Effector memory CD4-positive, alpha-beta T cell (primary cell): ENCODE results near the gene CSRNP2.
A peak's percentile ranks its signal among the peaks of the same experiment; 100 is the strongest.

Experiments used
- DNase-seq, 3 donors: peaks; one replicate each; pipeline ENCODE4 v3.0.0-alpha.2; 2020
- H3K27ac ChIP-seq: 2 replicates; pipeline ENCODE4 v1.7.0; 2013; ENCODE audit warnings: mild to moderate bottlenecking, low read length, moderate library complexity; ENCODE audit not compliant: insufficient read depth, poor library complexity, severe bottlenecking
- H3K27me3 ChIP-seq: replicated peaks from 2 replicates; pipeline ENCODE4 v1.7.0; 2013; ENCODE audit warnings: mild to moderate bottlenecking, low read length; ENCODE audit not compliant: insufficient read depth, control insufficient read depth, poor library complexity, severe bottlenecking
- H3K36me3 ChIP-seq: 2 replicates; pipeline ENCODE4 v1.7.0; 2013; ENCODE audit warnings: mild to moderate bottlenecking, low read length, moderate library complexity; ENCODE audit not compliant: control insufficient read depth, insufficient read depth
- H3K4me1 ChIP-seq: 2 replicates; pipeline ENCODE4 v1.7.0; 2013; ENCODE audit warnings: low read length, mild to moderate bottlenecking; ENCODE audit not compliant: control insufficient read depth, insufficient read depth, poor library complexity, severe bottlenecking
- H3K4me3 ChIP-seq: 2 replicates; pipeline ENCODE4 v1.7.0; 2013; ENCODE audit warnings: low read length, low read depth, mild to moderate bottlenecking; ENCODE audit not compliant: insufficient read depth, poor library complexity, severe bottlenecking
- H3K9me3 ChIP-seq: 2 replicates; pipeline ENCODE4 v1.7.0; 2013; ENCODE audit warnings: mild to moderate bottlenecking, low read length, moderate library complexity; ENCODE audit not compliant: control insufficient read depth

Gene CSRNP2

DNA sequence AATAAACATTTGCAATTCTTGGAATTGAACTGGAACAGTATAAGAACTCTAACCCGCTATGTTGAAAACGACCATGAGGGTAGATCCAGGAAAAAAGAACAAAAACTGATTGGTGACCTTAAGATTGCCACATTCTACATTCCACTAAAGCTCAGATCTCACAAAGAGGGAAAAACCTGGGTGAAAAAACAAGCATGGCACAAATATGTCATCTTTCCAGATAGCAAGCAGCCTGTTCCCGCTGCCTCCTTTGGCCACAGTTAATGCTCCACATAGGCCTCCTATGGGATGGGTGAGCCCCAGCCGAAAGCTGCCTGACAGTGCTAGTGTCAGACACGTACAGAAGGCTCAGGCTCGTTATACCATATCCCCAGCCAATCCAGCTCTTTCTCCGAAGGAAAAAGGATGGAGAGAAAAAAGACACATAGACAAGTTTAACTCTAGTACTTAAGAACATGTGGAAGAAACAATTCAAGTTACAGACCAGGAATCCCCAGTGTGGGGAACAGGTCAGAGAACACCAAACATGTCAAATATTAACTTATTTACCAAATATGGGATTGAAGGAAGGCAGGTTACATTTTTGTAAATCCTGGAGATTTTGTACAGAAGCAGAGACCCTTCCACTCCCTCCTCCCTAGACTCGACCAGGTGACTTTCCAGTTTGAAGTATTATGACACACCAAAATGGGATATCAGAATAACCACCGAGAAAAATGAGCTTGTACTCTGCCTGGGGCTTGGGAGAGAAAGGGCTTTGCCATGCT, 20.6 kb downstream of the CSRNP2 start:
- Histone ChIP-seq H3K4me3 (no peak overlapping the region), H3K36me3 (peaks cover 62% of the 10 kb centered on the region), H3K9me3 (no peaks in the 10 kb centered on the region), H3K4me1 (no peaks in the 10 kb centered on the region), H3K27ac (no peak overlapping the region), H3K27me3 (no peaks in the 10 kb centered on the region)
- no peak for DNase-seq

DNA sequence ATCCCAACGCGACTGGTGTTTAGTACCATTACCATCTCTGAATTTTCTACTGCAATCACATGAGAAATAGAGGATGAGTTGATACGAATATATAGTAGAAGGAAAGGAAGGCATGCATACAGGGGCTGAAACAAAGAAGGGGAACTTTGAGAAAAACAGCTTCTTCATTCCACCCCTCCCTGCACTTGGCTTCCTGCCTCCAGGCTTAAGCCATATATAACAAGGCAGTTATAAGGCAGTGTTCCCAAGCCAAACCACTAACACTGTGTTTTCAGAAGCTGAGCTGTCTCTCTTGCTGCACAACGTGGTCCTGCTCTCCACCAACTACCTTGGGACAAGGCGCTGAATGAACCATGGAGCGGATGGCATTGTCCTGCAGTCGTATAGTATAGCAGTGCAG, 24.3 kb downstream of the CSRNP2 start:
- Histone ChIP-seq H3K27ac (no peak overlapping the region), H3K36me3 (peaks cover 59% of the 10 kb centered on the region), H3K4me1 (no peaks in the 10 kb centered on the region), H3K27me3 (no peaks in the 10 kb centered on the region), H3K4me3 (no peak overlapping the region), H3K9me3 (no peaks in the 10 kb centered on the region)
- DNase-seq, result no peak

DNA sequence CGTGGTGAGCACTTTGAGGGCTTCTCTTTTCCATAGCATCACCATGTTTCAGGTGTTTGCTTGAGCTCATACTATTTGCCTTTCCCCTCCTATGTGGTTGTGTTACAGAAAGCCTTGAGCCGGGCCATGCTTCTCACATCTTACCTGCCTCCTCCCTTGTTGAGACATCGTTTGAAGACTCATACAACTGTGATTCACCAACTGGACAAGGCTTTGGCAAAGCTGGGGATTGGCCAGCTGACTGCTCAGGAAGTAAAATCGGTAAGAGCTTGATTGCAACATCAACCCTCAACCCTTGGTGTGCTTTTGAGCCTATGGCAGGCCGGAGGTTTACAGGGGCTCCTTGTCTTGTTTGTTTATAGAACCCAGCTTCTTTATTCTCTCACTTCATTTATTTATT, 27.2 kb downstream of the CSRNP2 start:
- Histone ChIP-seq H3K4me3 (no peak overlapping the region), H3K9me3 (no peaks in the 10 kb centered on the region), H3K27me3 (no peaks in the 10 kb centered on the region), H3K36me3 (peaks cover 61% of the 10 kb centered on the region), H3K27ac (no peak overlapping the region), H3K4me1 (no peaks in the 10 kb centered on the region)
- no peak for DNase-seq

DNA sequence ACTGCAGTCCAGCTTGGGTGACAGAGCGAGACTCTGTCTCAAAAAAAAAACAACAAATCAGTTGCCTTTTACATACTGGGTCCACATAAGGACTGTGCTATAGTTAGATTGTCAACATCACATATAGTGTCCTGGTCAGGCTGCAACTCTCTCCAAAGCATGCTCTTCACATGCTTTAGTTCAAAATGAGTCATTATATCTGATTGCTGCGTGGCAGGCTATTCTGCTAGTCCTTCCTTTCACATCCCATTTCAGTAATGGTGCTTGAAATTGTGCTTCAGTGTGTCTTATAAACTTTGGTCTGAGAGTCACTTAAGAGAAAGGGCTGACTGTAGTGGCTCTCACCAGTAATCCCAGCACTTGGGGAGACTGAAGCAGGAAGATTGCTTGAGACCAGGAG, 28.3 kb downstream of the CSRNP2 start:
- H3K9me3 ChIP-seq, result no peaks in the 10 kb centered on the region
- H3K27ac ChIP-seq, result no peak overlapping the region
- no peak for DNase-seq
- peaks cover 58% of the 10 kb centered on the region for H3K36me3 ChIP-seq
- H3K27me3 ChIP-seq, result no peaks in the 10 kb centered on the region
- H3K4me1 ChIP-seq, result no peaks in the 10 kb centered on the region
- no peak overlapping the region for H3K4me3 ChIP-seq

DNA sequence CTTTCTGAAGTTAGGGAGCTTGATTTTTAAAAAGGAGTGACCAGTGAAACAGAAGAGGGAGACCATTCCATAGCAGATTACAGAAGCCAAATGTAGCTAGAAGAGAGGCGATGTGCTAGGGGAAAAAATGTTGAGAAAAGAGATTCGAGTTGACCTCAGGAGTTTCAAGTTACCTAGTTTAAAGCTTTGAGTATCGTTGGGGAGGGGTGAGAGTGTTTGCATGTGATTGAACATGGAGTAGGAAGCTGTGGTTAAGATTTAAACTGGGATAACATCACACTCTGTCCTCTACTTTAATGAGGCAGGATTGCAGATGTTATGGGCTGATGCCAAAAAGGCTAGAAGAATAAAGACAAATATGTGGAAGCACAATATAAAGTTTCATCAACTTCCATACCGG, 31.6 kb downstream of the CSRNP2 start:
- H3K4me3 ChIP-seq, result no peak overlapping the region
- no peaks in the 10 kb centered on the region for H3K27me3 ChIP-seq
- peaks cover 12% of the 10 kb centered on the region for H3K4me1 ChIP-seq
- peaks cover 32% of the 10 kb centered on the region for H3K36me3 ChIP-seq
- no peak overlapping the region for H3K27ac ChIP-seq
- H3K9me3 ChIP-seq, result no peaks in the 10 kb centered on the region
- no peak for DNase-seq

DNA sequence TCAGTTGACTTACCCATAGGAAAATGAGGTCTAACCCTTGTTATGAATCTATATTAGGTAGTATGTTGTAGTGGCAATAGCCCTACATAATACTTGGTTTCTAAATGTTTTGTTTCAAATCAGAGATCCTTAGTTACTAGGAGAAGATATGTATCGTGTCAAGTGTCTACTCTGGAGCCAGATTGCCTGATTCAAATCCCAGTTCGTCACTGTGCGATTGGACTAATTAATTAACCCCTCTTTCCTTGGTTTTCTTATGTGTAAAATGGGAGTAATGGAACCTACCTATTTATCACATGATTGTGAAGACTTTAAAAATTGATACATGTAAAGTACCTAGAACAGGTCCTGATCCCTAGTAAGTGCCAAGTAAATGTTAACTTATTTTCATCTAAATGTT, 33.9 kb downstream of the CSRNP2 start:
- peaks cover 23% of the 10 kb centered on the region for H3K36me3 ChIP-seq
- H3K27me3 ChIP-seq, result no peaks in the 10 kb centered on the region
- H3K9me3 ChIP-seq, result no peaks in the 10 kb centered on the region
- peaks cover 12% of the 10 kb centered on the region for H3K4me1 ChIP-seq
- peak overlapping the region; percentile 93 for H3K27ac ChIP-seq
- no peak for DNase-seq
- peak overlapping the region; percentile 72 for H3K4me3 ChIP-seq

DNA sequence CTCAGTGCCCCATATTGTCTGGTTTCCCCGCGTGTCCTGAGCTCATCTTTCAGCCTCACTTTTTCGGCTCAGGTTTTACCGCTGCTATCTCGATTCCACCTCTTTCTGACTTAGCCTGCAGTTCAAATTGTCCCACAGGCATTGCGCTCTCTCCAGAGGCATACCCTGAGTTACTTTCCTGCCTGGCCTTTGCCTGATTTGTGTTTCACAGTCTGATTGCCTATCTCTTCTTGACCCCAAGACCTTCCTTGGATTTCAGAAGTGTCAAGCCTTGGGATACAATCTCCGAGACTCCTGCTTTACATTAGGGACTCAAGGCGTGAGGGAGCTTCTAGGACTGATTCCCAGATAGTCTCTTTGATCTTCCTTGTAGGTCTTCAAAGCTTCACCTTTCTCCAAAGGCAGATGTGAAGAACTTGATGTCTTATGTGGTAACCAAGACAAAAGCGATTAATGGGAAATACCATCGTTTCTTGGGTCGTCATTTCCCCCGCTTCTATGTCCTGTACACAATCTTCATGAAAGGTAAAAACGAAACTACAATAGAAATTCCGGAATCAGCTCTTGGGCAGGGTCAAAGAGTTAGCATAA, 34.6 kb downstream of the CSRNP2 start:
- DNase-seq, result no peak
- H3K9me3 ChIP-seq, result no peaks in the 10 kb centered on the region
- H3K27me3 ChIP-seq, result no peaks in the 10 kb centered on the region
- peak overlapping the region; percentile 93 for H3K27ac ChIP-seq
- peaks cover 15% of the 10 kb centered on the region for H3K36me3 ChIP-seq
- peaks cover 12% of the 10 kb centered on the region for H3K4me1 ChIP-seq
- peak overlapping the region; percentile 72 for H3K4me3 ChIP-seq

DNA sequence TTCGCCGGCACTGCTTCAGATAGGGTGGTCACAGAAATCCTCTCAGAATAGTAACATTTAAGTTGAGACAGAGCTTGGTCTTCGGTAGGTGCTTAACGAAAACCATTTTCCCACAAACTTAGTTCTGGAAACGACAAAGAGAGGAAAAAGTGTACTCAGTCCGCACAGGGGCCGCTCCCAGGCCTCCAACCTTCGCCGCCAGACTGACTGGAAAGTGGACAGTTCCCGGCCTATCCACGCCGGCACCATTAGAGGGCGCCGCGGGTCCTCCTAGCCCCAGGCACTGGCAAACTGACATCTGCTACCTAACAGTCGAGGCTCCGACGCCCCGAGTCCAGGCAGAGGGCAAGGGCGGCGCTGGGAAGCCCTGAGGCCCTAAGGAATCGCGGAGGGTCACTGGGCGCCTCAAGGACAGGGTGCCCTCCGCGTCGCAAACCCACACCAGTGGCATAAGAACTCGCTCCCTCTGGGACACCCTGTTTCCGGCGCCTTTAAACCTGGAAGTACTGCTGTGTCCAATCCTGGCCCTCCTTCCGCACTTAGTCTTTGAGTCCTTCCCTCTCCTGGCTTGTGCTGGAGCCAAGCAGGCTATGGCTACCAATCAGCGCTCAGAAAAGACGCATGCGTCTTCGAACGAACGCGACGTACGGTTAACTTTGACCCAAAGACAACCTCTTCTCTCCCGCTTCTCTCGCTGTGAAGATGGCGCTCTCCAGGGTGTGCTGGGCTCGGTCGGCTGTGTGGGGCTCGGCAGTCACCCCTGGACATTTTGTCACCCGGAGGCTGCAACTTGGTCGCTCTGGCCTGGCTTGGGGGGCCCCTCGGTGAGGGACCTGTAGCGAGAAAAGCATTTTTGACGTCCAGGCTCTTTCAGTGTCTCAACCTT, 35.5 kb downstream of the CSRNP2 start, which contains the start of gene LETMD1:
TSS of gene LETMD1 (plus strand) at position 673 of the 886 bp plus-strand sequence. CDS start at position 703, 30 bp downstream.
- peaks cover 12% of the 10 kb centered on the region for H3K4me1 ChIP-seq
- peak; percentile 82 to 90 (median 88) for DNase-seq
- H3K9me3 ChIP-seq, result no peaks in the 10 kb centered on the region
- H3K27ac ChIP-seq, result peak within 1 kb of the TSS; percentile 93
- peaks cover 7% of the 10 kb centered on the region for H3K36me3 ChIP-seq
- H3K4me3 ChIP-seq, result peak within 1 kb of the TSS; percentile 72
- H3K27me3 ChIP-seq, result no peaks in the 10 kb centered on the region

DNA sequence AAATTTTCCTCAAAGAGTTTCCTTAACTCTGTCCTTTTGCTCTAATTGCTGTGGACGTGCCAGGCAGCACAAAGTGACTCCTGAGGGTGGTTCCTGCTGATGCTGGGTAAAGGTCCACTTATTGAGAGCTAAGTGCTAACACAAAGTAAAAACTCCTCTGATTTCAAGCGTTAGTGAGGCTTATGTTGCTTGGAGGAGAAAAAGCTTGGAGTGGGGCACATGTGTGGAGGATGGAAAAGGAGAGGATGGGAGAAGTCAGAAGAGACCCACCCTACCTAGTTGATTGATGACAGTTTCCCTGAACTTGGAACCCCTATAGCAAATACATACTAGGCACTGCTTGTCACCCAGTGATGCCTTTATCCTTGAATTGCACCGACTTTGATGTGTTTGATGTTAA, 47.1 kb downstream of the CSRNP2 start:
- Histone ChIP-seq H3K36me3 (no peaks in the 10 kb centered on the region), H3K27me3 (no peaks in the 10 kb centered on the region), H3K9me3 (no peaks in the 10 kb centered on the region), H3K4me1 (no peaks in the 10 kb centered on the region), H3K4me3 (no peak overlapping the region), H3K27ac (no peak overlapping the region)
- DNase-seq, result no peak
